HCT116 (cell line): ENCODE measurements around the gene ATXN7L3B. TPM values are rescaled to one million over a fixed set of nuclear protein-coding genes. Genes with fewer than 3 reads are reported as not detected.

Experiments
- ATAC-seq: fragments of 200-7000 bp; cut with Tn5 transposase; 2 replicates; pipeline ENCODE4 v1.9.1; 2020; ENCODE audit warnings: mild to moderate bottlenecking, moderate library complexity
- BruUV-seq: library from RNA; stranded (reverse); fragments of 400-500 nt; replicated peaks from 2 replicates; lab custom pipeline; 2021; lab: Mats Ljungman, UMichigan
- CTCF ChIA-PET: fragments of 300-600 bp; sonication (Branson Sonifier 250); formaldehyde crosslinking; loops from one replicate; lab custom pipeline; 2021; ENCODE audit warnings: antibody characterized with exemption; lab: Charles Lee
- POLR2A ChIA-PET: fragments of 300-600, 350-600 bp; sonication (Branson Sonifier 250); formaldehyde crosslinking; loops from one replicate; lab custom pipeline; 2021; ENCODE audit warnings: antibody characterized with exemption; lab: Charles Lee
- RAD21 ChIA-PET, 2 experiments: fragments of 300-600 bp; sonication (Branson Sonifier 250); formaldehyde crosslinking; loops; one replicate each; lab custom pipeline; 2023; ENCODE audit warnings: low total read pairs in 2 of 2; ENCODE audit not compliant: uncharacterized antibody in 2 of 2, unreplicated experiment in 2 of 2, low non-redundant PET in 1 of 2; lab: Charles Lee
- DNase-seq: peaks from one replicate; pipeline ENCODE4 v3.0.0-alpha.2; 2010; ENCODE audit warnings: low read depth, low spot score
- H2AFZ ChIP-seq: fragments of 200-600 bp; shearing (Covaris generic), sonication (generic); 2 replicates; pipeline ENCODE4 v1.6.1; 2017; ENCODE audit warnings: low read depth, mixed run types, mixed read lengths, antibody characterized with exemption, low read length; ENCODE audit not compliant: poor library complexity, severe bottlenecking
- H3K27ac ChIP-seq: 2 replicates; pipeline ENCODE4 v1.5.1; 2012; ENCODE audit warnings: low read depth, low read length
- H3K27me3 ChIP-seq: fragments of 200-600 bp; sonication (generic); 2 replicates; pipeline ENCODE4 v1.6.1; 2016; ENCODE audit warnings: mixed run types, low read length, mixed read lengths; ENCODE audit not compliant: insufficient read depth
- H3K36me3 ChIP-seq, 2 experiments: fragments of 200-500 bp in 1 of 2; fragments of 200-600 bp in 1 of 2; sonication (Bioruptor generic) in 1 of 2; sonication (generic) in 1 of 2; 2 replicates each; pipeline versions ENCODE4 v1.5.1 to v1.6.1; 2014 to 2016; ENCODE audit warnings: low read length in 2 of 2, inconsistent platforms in 1 of 2, mixed read lengths in 1 of 2, mixed run types in 1 of 2; ENCODE audit not compliant: insufficient read depth in 2 of 2, control insufficient read depth in 1 of 2
- H3K4me1 ChIP-seq, 2 experiments: fragments of 200-600 bp in 1 of 2; sonication (generic) in 1 of 2; 2 replicates each; pipeline versions ENCODE4 v1.5.1 to v1.6.1; 2012 to 2017; ENCODE audit warnings: low read length in 2 of 2, inconsistent platforms in 1 of 2, mild to moderate bottlenecking in 1 of 2, mixed read lengths in 1 of 2, mixed run types in 1 of 2, moderate library complexity in 1 of 2; ENCODE audit not compliant: insufficient read depth in 2 of 2, control insufficient read depth in 1 of 2
- H3K4me2 ChIP-seq: fragments of 200-600 bp; sonication (generic); 2 replicates; pipeline ENCODE4 v1.6.1; 2017; ENCODE audit warnings: mixed run types, low read length, mixed read lengths
- H3K4me3 ChIP-seq, 2 experiments: fragments of 200-600 bp in 1 of 2; sonication (generic) in 1 of 2; replicated peaks in 1 of 2; 2 replicates each; pipeline ENCODE4 v1.5.1; 2011 to 2016; ENCODE audit warnings: low read length in 2 of 2, control low read depth in 1 of 2, low read depth in 1 of 2, mild to moderate bottlenecking in 1 of 2, mixed read lengths in 1 of 2, mixed run types in 1 of 2
- H3K79me2 ChIP-seq: fragments of 200-600 bp; sonication (generic); 2 replicates; pipeline ENCODE4 v1.6.1; 2017; ENCODE audit warnings: mild to moderate bottlenecking, mixed run types, low read length, moderate library complexity, mixed read lengths; ENCODE audit not compliant: insufficient read depth
- H3K9ac ChIP-seq: fragments of 200-600 bp; sonication (generic); 2 replicates; pipeline ENCODE4 v1.6.1; 2016; ENCODE audit warnings: low read length, mixed read lengths
- H3K9me2 ChIP-seq: fragments of 200-600 bp; sonication (generic), shearing (Covaris generic); 2 replicates; pipeline ENCODE4 v1.6.1; 2017; ENCODE audit warnings: mixed run types, mild to moderate bottlenecking, moderate library complexity; ENCODE audit not compliant: insufficient read depth
- H3K9me3 ChIP-seq, 2 experiments: fragments of 200-500 bp in 1 of 2; fragments of 200-600 bp in 1 of 2; sonication (Bioruptor generic) in 1 of 2; sonication (generic) in 1 of 2; 2 replicates each; pipeline ENCODE4 v1.6.1; 2014 to 2017; ENCODE audit warnings: low read length in 2 of 2, mixed read lengths in 2 of 2, inconsistent platforms in 1 of 2, low read depth in 1 of 2, mild to moderate bottlenecking in 1 of 2, mixed run types in 1 of 2, moderate library complexity in 1 of 2; ENCODE audit not compliant: control insufficient read depth in 1 of 2, insufficient read depth in 1 of 2
- H4K20me1 ChIP-seq: fragments of 200-600 bp; sonication (generic), shearing (Covaris generic); 2 replicates; pipeline ENCODE4 v1.6.1; 2017; ENCODE audit warnings: mixed run types, mild to moderate bottlenecking, moderate library complexity; ENCODE audit not compliant: insufficient read depth
- ATF3 ChIP-seq: IDR thresholded peaks from 2 replicates; pipeline ENCODE4 v1.6.1; 2012
- CEBPB ChIP-seq: IDR thresholded peaks from 2 replicates; pipeline ENCODE4 v1.6.1; 2012; ENCODE audit warnings: low read depth
- ELF1 ChIP-seq: IDR thresholded peaks from 2 replicates; pipeline ENCODE4 v1.6.1; 2012; ENCODE audit warnings: low read depth, borderline replicate concordance
- EZH2phosphoT487 ChIP-seq: fragments of 200-600 bp; IDR thresholded peaks from 2 replicates; pipeline ENCODE4 v1.6.1; 2018; ENCODE audit warnings: antibody characterized with exemption, borderline replicate concordance
- POLR2AphosphoS5 ChIP-seq: IDR thresholded peaks from 2 replicates; pipeline ENCODE4 v1.6.1; 2011; ENCODE audit warnings: mild to moderate bottlenecking, low read depth, low read length, moderate library complexity
- RAD21 ChIP-seq: IDR thresholded peaks from 2 replicates; pipeline ENCODE4 v1.6.1; 2012; ENCODE audit warnings: low read depth, mild to moderate bottlenecking
- REST ChIP-seq: IDR thresholded peaks from 2 replicates; pipeline ENCODE4 v1.6.1; 2012; ENCODE audit warnings: low read depth
- YY1 ChIP-seq: IDR thresholded peaks from 2 replicates; pipeline ENCODE4 v1.6.1; 2011; ENCODE audit warnings: low read length, low read depth, moderate library complexity, mild to moderate bottlenecking; ENCODE audit not compliant: insufficient replicate concordance; ENCODE audit errors: extremely low read depth
- intact Hi-C: fragments of 100-400 bp; cut with micrococcal nuclease; formaldehyde crosslinking; loops from 2 replicates; pipeline ENCODE4 v1.10.0; 2022
- total RNA-seq: library from RNA; stranded (reverse); gene quantifications from one replicate; pipeline ENCODE4 v1.2.1, GENCODE V29; 2021; ENCODE audit not compliant: unreplicated experiment

ATXN7L3B gene
- total RNA-seq, 1 experiment from 2014 or later, result 28.1 TPM

- intact Hi-C loops, result no loop called here
- Histone ChIP-seq H3K27ac (no peak overlapping the region), H3K9ac (no peak overlapping the region), H3K4me1 (no peaks in the 10 kb centered on the region), H3K9me2 (no peaks in the 10 kb centered on the region), H2AFZ (no peak overlapping the region), H3K27me3 (no peaks in the 10 kb centered on the region)
- no TSS peak for BruUV-seq
- no peak for DNase-seq
- RAD21 ChIA-PET, result no interaction called here
- TF ChIP-seq REST, result no peak
- TF ChIP-seq, all 23 proteins: peak for 0
- H3K4me3 ChIP-seq, result no peak overlapping the region
- H3K9me3 ChIP-seq, result no peaks in the 10 kb centered on the region
- CTCF ChIA-PET, result no interaction called here
- no peaks in the 10 kb centered on the region for H3K79me2 ChIP-seq
- H3K36me3 ChIP-seq, result no peaks in the 10 kb centered on the region
- no peak for ATAC-seq
- H4K20me1 ChIP-seq, result no peaks in the 10 kb centered on the region
- H3K4me2 ChIP-seq, result no peak overlapping the region
- POLR2A ChIA-PET, result no interaction called here
Observed at GRCh38 chr12:74514098-74514872, 23.4 kb upstream of the ATXN7L3B start.

DNA sequence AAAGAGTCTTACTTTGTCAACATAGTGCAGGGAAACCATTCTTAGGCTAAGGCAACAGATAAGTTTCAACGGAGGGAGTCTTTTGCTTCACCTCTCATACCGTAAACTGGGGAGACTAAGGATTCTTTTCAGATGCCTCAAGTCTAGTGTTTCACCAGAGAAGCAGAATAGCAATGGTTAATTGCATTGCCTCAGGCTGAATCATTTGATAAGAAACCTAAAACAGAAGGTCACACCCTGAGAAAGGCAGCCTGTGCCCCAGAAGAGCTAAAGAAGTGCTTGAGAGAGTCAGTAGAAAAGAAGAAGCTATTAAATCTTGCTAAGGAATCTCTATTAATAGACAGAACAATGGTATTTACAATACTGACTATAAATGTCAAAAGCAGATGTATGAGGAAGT, 21.8 kb upstream of the ATXN7L3B start:
- ChIA-PET POLR2A (no interaction called here), RAD21 (no interaction called here), CTCF (no interaction called here)
- no peaks in the 10 kb centered on the region for H3K36me3 ChIP-seq
- no TSS peak for BruUV-seq
- H3K9me3 ChIP-seq, result no peaks in the 10 kb centered on the region
- no peak overlapping the region for H3K4me3 ChIP-seq
- DNase-seq, result no peak
- H3K9ac ChIP-seq, result no peak overlapping the region
- no peaks in the 10 kb centered on the region for H4K20me1 ChIP-seq
- H3K79me2 ChIP-seq, result no peaks in the 10 kb centered on the region
- H3K9me2 ChIP-seq, result no peaks in the 10 kb centered on the region
- H3K27ac ChIP-seq, result no peak overlapping the region
- no peak for ATAC-seq
- H3K4me1 ChIP-seq, result no peaks in the 10 kb centered on the region
- H3K27me3 ChIP-seq, result no peaks in the 10 kb centered on the region
- no peak overlapping the region for H2AFZ ChIP-seq
- intact Hi-C loops, result no loop called here
- H3K4me2 ChIP-seq, result no peak overlapping the region
- TF ChIP-seq CEBPB (no peak), RAD21 (no peak), REST (no peak), ATF3 (no peak), EZH2phosphoT487 (no peak), YY1 (no peak), ELF1 (no peak), POLR2AphosphoS5 (no peak)
